ENCODE data around the gene ROR1.

DNA sequence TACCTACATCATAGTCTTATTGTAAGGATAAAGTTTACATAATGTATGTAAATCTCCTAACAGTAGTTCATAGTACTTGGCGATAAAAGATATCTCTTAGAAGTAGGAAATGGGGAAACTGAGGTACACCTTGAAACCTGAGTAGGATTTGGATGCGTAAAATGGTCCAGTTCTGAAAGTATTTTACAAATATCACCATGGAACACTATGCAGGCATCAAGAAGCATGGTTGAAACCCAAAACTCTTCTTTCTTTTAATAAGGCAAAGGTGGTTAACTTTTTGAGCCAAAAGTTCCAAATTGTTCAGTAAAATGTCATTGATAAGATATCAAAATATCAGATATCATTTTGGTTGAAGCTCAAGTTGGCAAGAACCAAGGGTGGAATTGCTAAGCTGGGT lies 46.0 kb downstream of the ROR1 start:
- TF ChIP-seq, protein P1, sequence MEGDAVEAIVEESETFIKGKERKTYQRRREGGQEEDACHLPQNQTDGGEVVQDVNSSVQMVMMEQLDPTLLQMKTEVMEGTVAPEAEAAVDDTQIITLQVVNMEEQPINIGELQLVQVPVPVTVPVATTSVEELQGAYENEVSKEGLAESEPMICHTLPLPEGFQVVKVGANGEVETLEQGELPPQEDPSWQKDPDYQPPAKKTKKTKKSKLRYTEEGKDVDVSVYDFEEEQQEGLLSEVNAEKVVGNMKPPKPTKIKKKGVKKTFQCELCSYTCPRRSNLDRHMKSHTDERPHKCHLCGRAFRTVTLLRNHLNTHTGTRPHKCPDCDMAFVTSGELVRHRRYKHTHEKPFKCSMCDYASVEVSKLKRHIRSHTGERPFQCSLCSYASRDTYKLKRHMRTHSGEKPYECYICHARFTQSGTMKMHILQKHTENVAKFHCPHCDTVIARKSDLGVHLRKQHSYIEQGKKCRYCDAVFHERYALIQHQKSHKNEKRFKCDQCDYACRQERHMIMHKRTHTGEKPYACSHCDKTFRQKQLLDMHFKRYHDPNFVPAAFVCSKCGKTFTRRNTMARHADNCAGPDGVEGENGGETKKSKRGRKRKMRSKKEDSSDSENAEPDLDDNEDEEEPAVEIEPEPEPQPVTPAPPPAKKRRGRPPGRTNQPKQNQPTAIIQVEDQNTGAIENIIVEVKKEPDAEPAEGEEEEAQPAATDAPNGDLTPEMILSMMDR (IDR thresholded peaks at IDR 0.05), result no peak
- TF ChIP-seq POLR2AphosphoS5 (IDR thresholded peaks at IDR 0.05), result no peak
